Stimulated activated CD8-positive, alpha-beta memory T cell treated with anti-CD3 and anti-CD28 coated beads, Interleukin-4, amount 100 ng/mL, for 4 hours (primary cell): ENCODE measurements around the gene ATP10A.

Source experiments
- DNase-seq, 2 donors: peaks; one replicate each; pipeline ENCODE4 v3.0.0-alpha.2; 2020; ENCODE audit warnings: low read depth in 2 of 2, low spot score in 1 of 2

The ATP10A gene

DNA sequence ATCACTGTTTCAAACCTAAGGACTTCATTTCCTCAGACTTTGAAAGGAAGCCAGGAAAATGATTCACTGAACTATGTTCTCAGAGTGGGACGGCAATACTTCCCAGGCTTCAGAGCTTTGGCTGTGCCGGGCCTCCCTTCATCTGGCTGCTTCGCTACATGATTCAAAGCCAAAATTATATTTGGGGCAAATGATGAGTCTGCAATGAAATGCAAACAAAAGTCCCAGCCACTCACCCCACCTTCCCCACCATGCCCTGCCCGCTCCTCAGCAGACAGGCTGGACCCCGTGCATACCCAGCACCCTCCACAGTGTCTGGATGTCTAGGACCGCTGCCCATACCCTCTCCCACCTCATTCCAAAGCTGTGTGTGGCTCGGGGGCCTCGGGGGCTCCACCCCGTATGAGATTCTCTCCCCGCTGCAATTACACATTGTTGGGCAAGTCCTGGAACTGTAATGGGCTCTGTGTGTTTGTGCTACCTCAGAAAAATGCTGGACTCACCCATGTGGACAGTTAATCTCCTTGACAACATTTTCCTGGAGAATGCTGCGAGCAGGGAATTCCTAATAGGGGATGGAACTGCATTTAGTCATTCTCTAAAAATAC is 32.2 kb downstream of the ATP10A start:
- DNase-seq: no peak

DNA sequence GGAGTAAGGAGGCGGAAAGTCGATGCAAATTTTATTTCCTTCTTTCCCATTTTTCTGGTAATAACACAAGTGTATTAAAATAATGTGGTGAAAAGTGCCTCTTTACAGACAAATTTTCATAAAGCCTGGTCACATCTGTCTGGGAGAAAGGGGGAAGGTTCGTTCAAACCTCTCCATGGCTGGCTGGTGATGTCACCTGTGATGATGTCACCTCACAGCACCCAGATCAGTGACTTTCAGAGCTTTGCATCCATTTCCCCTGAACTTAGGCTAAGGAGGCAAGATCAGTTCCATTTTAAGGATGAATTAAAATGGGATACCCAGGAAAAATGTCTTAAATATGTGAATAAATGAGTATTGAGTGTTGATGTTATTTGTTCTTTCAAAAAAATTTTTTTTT is 34.1 kb downstream of the ATP10A start:
- no peak for DNase-seq

DNA sequence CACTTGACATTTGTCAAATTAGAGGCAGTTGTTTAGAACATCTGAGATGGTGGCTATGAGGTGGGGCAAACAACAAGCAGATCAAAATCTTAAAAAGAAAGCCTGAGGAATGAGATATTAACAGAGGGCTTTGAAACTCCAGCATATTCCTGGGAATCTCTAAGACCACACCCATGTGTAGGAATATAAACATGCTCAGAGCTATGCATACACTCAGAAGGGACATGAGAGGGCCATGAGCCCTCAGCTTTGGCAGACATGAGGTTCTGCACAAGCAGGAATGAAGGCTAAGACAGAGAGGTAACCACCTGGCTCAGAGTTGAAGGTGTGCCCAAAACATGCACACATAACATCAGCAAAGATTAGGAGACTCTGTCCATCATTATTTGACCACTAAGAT is 37.9 kb downstream of the ATP10A start:
- DNase-seq: no peak

DNA sequence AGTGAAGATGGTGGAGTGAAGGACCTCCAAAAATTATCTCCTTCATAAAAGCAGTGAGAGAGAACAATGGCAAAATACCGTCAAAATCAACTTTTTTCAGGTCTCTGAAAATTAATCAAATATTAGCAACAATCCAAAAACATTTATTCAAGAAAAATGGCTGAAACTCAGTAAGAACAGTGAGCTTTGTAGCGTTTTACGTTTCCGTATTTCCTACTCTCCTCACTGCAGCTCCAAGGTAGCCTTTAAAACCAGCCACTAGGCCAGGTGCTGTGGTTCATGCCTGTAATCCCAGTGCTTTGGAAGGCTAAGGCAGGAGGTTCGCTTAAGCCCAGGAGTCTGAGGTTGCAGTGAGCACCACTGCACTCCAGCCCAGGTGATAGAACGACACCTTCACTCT is 38.5 kb downstream of the ATP10A start:
- DNase-seq: no peak

DNA sequence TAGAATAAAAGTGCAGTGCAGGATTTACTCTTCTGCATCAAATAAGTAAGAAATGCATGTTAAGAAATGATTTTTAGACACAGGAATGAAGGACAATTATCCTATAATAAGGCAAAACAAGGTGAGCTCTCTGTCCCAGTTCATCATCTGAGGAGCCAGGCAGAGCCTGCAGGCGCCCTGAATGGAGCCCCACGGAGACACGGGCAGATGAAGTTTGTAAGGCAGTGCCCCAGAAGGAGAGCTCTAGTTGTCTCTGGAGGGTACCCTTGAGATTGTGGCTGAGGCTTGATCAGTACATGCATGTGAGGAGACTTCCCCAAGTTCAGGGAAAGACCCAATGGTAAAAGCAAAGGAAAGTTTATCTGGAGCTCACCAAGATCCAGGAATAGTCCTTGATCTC is 50.3 kb downstream of the ATP10A start:
- no peak for DNase-seq

DNA sequence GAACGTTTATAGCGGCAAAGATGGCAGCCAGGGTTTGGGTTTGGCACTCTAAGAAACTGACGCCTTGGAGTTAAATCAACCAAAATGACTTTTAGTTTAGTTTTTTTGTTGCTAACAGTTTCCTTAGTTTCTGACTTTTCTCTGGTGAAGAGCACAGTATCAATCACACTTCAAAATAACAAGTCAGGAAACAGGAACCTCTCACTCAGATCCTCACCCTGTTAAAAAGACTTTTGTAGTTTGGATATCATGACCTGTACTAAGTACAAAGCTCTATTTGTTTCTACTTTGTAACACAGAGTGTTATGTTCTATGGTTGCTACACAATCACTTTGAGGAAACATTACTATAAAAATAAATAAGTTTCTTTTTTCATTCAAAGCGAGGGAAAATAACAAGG is 51.1 kb downstream of the ATP10A start:
- DNase-seq: no peak

DNA sequence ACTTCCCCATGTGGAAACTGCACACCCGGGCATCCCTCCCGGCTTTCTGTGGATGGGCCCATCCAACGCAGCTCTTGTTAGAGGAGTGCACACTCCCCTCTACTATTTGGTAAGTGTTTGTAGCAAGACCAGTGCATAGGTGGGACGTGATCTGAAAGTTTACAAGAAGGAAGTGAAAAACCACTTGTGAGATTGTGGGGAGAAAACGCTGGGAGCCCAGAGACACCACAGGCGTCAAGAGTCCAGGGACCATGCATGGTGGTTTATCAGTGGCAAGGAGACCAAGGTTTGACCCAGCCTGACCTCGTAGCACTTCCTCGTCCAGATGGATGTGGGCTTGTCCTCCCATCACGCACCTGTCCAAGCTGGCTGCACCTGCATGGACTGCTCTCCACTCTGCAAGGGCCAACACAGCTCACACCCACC is 51.6 kb downstream of the ATP10A start:
- no peak for DNase-seq

DNA sequence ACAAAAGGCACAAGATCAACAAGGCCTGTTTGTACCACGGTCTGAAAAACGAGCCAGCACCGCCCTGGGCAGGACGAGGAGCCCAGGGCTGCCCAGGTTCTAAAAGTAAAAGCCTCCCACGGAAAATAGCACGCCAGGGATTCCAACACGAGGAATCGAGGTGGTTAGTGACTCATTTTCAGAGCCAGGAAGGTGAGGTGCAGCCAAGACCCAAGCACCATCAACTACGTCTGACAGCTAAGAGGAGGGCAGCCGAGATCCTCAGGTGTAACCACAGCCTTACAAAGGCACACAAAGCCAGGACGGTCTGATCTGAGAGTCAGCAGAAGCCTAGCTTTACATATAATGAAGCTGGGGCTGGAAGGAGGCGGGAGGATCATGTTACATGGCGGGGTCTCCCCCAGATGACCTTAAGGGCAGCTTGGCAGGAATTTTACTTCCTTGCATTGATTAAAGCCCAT is 52.5 kb downstream of the ATP10A start:
- DNase-seq: no peak

DNA sequence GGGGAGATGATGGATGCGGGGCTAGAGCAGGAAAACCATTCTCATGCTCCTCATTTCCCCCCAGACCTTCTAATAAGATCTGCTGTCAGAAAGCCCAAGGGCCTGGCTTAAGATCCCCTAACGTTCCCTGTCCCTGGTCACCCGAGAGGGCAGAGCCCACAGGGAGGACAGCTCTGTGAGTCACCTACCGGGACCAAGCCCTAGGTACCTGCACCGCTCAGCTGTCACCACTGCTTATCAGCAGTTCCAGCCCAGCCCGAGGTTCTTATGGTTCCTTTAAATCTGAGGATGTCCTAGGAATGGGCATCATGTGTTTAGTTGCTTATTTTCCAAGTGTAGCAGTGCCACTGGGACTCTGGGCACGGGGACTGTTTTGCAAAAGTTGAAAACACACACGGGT is 53.0 kb downstream of the ATP10A start:
- no peak for DNase-seq

DNA sequence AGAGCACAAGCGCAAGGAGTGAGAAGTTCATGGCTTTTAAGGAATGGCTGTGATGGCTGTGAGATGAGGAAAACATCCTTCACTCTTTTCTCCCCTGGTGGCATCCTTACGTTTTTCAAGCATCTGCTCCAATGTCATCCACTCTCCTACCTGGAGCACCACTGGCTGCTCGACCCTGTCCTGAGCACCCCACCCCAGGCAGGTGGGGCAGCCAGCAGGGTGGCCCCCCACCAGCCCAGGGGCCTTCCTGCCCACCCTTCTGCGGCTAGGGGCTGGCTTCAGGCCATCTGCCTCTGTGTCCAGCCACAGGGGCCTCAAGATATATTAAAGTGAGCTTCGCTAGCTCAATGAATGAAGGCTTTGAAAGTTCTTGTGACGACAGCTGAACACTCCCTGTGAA is 56.1 kb downstream of the ATP10A start:
- DNase-seq: no peak

DNA sequence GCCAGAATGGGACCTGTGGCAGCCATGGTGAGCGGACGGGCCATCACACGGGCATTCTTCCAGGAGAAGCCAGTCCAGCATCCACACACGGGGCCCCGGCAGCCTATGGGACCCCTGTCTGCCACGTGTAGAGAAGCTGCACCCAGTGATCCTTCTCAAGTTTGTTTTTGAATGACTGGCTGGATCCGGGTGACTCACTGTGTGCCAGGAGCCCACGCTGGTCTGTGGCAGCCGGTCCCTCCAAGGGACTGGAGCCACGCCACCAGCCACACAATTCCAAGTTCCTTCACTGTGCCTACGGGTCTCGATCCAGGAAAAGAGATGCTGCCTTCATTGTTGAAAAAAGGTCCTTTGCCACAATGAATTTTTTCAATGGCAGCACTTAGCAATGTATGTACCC is 58.1 kb downstream of the ATP10A start:
- no peak for DNase-seq

DNA sequence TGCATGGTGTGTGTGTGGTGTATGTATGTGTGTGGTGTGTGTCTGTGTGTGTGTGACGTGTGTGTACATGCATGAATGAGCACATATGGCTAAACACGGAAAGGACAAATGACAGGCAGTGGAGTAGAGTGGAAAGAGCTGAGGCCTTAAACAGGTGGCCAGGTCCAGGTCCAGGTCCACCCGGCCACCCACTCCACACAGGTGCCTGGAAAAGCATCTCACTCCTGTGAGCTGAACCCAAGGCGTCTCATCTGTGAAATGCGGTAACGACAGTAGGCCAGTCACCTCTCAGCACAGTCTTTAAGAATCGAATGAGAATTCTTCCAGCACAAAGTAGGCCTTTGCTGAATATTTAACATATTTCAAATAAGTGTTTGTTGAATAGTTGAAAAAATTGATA is 58.7 kb downstream of the ATP10A start:
- no peak for DNase-seq

DNA sequence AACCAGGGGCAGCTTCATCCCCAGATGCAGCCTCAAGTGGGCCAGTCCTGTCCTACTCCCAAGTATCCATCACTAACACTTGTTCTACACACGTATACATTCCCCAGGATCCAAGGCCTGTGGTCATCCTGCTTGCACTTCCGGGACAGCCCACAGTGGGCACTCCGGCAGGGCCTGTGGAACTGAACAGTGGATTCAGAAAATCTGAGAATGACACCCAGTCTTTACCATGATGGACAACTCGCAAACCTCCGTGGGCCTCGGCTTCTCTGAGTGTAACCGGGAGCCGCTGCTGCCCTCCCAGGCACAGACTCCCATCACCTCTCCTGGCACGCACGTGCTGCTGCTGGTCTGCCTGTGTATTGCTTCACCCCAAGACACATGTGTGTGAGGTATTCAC is 59.6 kb downstream of the ATP10A start:
- DNase-seq: no peak

DNA sequence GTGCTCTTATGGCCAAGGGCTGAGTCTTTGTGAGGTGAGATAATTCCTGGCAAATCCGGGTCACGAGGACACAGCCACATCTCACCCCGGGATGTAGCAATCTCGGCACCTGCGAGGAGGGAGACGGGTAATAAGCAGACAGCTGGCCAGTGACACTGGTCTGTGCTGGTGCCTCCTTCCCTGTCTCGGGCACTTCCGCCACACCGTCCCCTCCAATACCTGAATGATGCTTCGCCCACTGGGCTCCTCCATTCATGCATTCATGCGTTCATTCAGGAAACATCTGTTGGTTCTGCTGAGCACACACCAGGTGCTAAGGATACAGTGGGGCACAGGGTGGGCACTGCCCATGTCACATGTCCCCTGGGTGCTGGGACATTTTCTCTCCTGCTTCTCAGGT is 60.1 kb downstream of the ATP10A start:
- no peak for DNase-seq

DNA sequence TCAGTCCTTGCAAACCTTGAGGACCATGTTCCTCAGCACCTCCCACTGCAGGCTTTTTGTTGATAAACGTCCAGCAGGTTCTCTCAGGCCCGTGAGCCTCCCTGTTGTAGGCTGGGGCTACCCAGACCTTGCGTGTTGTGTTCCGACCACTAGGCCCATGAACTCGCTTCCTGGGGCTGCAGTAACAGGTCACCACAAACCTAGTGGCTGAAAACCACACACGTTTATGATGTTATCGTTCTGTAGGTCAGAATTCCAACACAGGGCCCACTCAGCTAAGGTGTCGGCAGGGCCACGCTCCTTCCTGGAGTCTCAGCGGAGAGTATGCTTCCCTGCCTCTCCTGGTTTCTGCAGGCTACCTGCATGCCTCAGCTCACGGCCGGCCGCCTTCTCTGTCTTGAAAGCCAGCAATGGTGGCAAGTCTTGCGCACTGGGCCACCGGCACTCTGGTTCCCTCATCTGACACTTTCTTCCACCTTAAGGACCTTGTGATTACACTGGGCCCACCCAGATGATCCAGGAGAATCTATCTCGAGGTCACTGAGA is 60.8 kb downstream of the ATP10A start:
- no peak for DNase-seq

DNA sequence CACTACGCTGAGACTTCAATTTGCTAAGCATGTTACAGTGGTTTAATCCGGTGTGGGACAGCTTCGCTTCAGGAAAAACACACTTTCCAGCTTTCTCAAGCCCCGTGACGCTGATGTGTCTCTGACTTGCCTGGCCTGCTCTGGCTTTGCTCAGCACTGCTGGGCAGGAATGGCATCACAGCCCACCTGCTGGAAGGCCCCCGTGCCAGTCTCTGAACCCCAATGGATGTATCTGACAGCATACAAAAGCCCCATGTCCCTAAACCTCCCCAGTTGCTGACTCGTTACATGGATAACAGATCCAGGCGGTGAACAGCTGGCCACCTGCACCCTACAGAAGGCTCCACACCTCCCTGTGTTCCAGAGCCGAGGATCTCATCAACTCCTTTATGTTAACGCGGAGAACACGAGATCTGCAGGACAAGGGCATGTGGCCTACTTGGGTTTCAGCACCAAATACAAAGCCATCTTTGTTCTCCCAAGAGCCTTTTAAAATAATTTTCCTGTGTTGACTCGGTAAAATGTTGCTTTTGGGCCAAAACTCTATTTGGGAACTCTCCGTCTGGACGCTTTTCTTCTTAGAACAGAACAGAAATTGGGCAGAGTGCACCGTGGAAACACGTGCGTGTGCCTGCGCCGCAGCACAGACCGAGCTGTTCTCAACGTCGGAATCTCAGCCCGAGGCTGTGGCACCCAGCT is 61.4 kb downstream of the ATP10A start:
- DNase-seq: no peak

DNA sequence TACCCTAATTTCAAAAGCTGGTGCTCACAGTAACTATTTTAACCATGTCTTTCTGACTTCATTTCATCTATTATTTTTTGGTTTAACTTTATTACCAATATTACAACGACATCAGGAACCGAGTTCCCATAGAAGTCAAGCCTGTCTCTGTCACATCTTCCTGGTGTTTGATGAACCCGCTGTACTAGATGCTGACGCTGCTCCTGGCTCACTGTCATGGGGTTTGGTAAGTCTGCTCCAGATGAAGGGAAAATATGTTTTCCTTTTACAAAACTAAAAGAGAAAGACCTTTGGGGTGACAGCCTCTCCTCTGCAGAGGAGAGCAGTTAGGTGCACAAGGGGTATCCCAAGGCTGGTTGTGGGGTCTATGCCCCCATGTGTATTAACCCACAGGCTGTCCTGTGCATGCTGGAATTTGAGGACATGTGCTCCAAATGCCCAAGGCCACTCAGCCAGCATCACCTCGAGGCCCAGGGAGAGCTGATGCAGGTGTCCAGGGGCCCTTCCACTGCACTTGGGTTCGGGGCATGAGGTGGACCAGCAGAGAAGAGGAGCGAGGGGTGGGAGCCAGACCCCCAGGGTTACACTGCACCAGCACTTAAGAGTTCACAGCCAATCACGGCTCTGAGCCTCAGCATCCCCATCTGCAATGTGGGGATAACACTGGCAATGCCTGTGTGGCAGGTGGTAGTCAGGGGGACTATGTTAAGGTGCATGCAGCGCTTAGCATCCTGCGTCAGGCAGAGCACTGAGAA is 62.2 kb downstream of the ATP10A start:
- DNase-seq: no peak

DNA sequence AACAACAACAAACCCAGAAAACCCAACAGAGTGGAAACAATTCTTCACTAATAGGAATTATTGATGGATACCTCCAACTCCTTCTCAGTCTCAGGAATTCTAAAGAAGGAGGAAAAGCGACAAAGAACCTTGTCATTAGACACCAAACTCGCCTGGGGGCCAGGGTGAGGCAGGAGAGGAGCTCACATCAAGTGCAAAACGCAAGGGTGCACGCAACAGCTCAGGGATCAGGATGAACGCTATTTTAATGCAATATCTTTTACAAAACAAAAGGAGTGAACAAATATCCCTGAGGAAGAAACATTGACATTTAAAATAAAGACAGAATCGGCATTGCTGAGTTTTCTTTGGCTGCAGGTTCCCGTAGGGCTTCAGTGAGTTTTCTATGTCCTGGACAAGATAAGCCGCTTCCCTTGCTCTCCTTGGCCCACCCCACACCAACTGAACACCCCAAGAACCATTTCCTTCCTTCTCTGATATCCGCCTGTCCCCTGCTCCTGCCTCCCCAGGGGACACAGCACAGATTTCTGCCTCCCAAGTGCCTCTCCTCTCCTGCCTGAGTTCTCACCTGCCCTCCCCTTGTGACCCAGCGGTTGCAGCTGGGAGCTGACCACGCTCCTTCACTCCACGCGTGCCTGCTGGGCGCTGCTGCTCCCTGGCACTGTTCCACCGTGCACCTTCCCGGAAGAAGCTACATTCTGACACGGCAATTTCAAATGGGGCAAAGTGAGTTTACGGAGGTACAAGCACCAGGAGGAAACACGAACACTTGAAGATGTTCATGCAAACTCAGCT is 63.0 kb downstream of the ATP10A start:
- no peak for DNase-seq

DNA sequence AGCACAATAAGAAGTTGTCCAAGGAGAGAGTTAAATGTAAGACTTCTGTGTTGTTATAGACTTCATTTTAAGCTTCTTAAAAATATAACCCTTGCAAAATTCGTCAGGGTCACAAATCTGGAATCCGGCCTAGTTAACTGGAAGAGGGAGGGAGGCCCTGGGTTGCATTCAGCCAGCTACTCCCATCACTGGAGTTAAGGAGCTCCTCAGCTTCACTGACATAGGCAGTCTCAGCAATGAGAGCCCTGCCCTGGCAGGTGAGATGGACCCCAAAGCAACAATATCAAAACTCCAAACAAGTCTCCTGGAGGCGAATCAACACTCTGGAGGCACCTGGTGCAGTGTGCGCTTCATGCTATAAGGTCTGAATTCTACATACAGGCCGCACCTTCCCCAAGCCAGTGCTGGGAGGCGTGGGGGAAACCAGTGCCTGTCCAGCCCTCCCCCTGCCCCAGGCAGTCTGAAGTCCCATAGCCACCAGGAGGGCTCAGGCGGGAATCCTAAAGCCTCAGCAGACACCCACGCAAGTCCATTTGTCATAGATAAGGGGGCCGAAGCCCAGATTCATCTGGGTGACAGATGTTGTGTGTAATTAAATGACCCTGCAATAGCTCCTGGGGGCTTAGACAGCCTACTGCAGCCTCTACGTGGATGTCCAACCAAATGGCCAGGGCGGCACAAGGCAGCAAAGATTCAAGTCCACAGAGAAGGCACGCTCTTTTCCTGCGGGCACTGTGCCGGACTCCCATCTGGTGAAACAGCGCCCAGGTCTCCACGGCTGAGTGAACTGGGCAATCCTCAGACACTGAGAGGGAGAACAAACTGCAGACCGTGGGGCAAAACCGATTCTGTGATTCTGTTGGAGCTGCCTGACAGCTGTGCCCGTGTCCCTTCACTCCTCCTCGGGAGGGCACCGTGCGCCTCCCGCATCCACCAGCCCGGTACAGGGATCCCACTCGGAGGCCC is 64.9 kb downstream of the ATP10A start:
- no peak for DNase-seq

DNA sequence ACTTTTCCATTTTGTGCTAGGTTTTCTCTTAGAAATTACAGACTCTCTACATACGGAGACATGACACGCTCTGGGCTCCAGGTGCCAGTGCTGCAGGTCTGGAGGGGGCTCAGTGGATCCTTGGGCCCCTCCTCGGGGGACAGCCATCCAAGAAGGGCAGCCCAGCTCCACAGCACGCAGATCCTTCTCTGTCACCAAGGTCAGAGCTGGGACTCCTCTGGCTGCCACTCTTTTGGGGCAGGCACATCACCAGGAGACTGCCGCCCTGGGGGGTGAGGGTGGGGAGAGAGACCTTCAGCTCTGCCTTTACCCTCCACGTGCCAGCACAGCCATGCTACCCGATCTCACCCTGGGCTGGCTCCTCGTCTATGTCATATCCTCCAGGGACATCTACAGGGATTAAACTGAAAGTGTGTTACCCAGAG is 65.6 kb downstream of the ATP10A start:
- DNase-seq: no peak
